ENCODE data around the gene ARID5B. TPM values are rescaled to one million over a fixed set of nuclear protein-coding genes. Genes with fewer than 3 reads are reported as not detected.

Gene ARID5B
- total RNA-seq, 1 experiment from 2014 or later: 2.3 TPM

- Mint-ChIP-seq H3K4me3 (no peak overlapping the region), H3K36me3 (no peaks in the 10 kb centered on the region), H3K4me1 (peaks cover 35% of the 10 kb centered on the region), H3K27ac (no peak overlapping the region), H3K9me3 (no peaks in the 10 kb centered on the region), H3K27me3 (ENCODE audit: low read depth) (peaks cover 43% of the 10 kb centered on the region)
- ATAC-seq (no peak), DNase-seq (ENCODE audit: low spot score) (no peak)
- TF ChIP-seq RORB (CRISPR knock-in tag; IDR thresholded peaks at IDR 0.05): no peak
- TF ChIP-seq MLX (CRISPR knock-in tag; IDR thresholded peaks at IDR 0.05): no peak
- no peak for TF ChIP-seq PREB (CRISPR knock-in tag; IDR thresholded peaks at IDR 0.05; ENCODE audit: borderline replicate concordance)
- TF ChIP-seq NFE2L1 (CRISPR knock-in tag; IDR thresholded peaks at IDR 0.05): no peak
- TF ChIP-seq ATF2 (CRISPR knock-in tag; IDR thresholded peaks at IDR 0.05; ENCODE audit: borderline replicate concordance, low read depth): no peak
- TF ChIP-seq ZNF396 (CRISPR knock-in tag; IDR thresholded peaks at IDR 0.05; ENCODE audit: borderline replicate concordance): no peak
- TF ChIP-seq SOX15 (CRISPR knock-in tag; IDR thresholded peaks at IDR 0.05): no peak
- no peak for TF ChIP-seq EMX1 (CRISPR knock-in tag; IDR thresholded peaks at IDR 0.05)
- no peak for TF ChIP-seq ESRRA (CRISPR knock-in tag; IDR thresholded peaks at IDR 0.05; ENCODE audit: borderline replicate concordance)
- no peak for TF ChIP-seq NFATC4 (CRISPR knock-in tag; IDR thresholded peaks at IDR 0.05)
- TF ChIP-seq SP1 (CRISPR knock-in tag; conservative IDR thresholded peaks at IDR 0.05): no peak
- no peak for TF ChIP-seq ZNF138 (CRISPR knock-in tag; conservative IDR thresholded peaks at IDR 0.05)
- TF ChIP-seq ETV6 (CRISPR knock-in tag; IDR thresholded peaks at IDR 0.05): no peak
- no peak for TF ChIP-seq CTCF (IDR thresholded peaks at IDR 0.05)
- no peak for TF ChIP-seq ZNF416 (CRISPR knock-in tag; IDR thresholded peaks at IDR 0.05)
- TF ChIP-seq E2F1 (CRISPR knock-in tag; IDR thresholded peaks at IDR 0.05): no peak
- no peak for TF ChIP-seq NR1H2 (CRISPR knock-in tag; IDR thresholded peaks at IDR 0.05)
- TF ChIP-seq ZBTB43 (CRISPR knock-in tag; IDR thresholded peaks at IDR 0.05): no peak
- POLR2A ChIA-PET: interaction anchor here (1.7 kb wide), 1 partner anchor 12 kb away, joined by 7 read pairs; no protein-coding TSS in a partner anchor
- CTCF ChIA-PET: interaction anchor here (0.8 to 4.1 kb wide), 9 partner anchors 12 to 228 kb away, joined by 3 to 31 read pairs (median 6); no protein-coding TSS in a partner anchor
Observed at GRCh38 chr10:62037166-62037831, 135.8 kb downstream of the ARID5B start.

All from WTC11 (cell line).